Measurements from ENCODE around the gene PPP2R2D. TPM values are rescaled to one million over a fixed set of nuclear protein-coding genes. Genes with fewer than 3 reads are reported as not detected.
A peak's percentile ranks its signal among the peaks of the same experiment; 100 is the strongest.

Gene PPP2R2D
- total RNA-seq, 2 donors from 2014 or later: 23.8 to 30.6 TPM

DNA sequence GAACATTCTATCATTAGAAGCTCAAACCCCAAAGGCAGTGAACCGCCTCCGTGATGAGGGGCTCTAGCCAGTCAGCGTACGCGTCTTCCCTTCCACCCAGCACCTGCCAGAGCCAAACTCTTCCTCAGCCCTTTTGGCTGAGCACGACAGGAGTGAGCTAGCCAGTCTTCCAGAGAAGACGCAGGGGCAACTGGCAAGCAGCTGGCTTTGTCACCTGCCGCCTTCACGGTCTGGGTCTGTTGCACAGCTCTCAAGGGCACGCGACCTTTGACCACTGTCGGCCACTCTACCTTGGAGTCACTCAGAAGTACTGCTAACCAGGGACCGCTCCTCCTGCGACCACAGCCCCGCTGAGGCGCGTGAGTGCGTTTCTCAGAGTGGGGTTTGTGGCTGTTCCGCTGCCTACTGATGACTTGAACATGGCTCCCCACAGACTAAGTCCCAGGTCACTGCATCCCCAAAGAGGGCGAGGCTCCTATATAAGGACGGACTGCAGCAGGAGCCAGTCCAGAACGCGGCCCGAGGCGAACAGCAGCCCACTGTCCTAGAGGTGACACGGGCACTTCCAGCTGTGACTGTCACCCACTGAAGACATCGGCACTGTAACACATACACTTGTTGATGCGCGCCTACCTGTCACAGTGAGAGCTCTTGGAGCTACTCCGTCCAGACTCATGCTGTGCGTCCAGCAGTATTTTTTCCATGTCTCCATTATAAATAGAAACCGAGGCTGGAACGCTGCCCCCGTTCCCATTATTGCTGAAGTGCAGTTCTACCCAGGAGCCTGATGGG is 72.5 kb downstream of the PPP2R2D start:
- H3K27ac ChIP-seq: peak overlapping the region; percentile 22 to 39
- peaks cover 39% of the 10 kb centered on the region for H3K36me3 ChIP-seq
- TF ChIP-seq CTCF (IDR thresholded peaks at IDR 0.05): no peak
- H3K9me3 ChIP-seq: no peaks in the 10 kb centered on the region
- peak overlapping the region in 1 of 2 donors; percentile 1 for H3K4me3 ChIP-seq
- H3K4me1 ChIP-seq: peaks cover 0 to 43% of the 10 kb centered on the region in 2 donors
- H3K27me3 ChIP-seq: no peaks in the 10 kb centered on the region
- no peak for DNase-seq (ENCODE audit: low spot score)

GRCh38 chr10:131974034-131974817 is 73.4 kb downstream of the PPP2R2D start:
- H3K36me3 ChIP-seq: peaks cover 31% of the 10 kb centered on the region
- no peaks in the 10 kb centered on the region for H3K9me3 ChIP-seq
- DNase-seq (ENCODE audit: low spot score): no peak
- peak overlapping the region; percentile 22 to 26 for H3K27ac ChIP-seq
- H3K4me3 ChIP-seq: no peak overlapping the region
- TF ChIP-seq CTCF (IDR thresholded peaks at IDR 0.05): no peak
- peaks cover 0 to 49% of the 10 kb centered on the region in 2 donors for H3K4me1 ChIP-seq
- H3K27me3 ChIP-seq: no peaks in the 10 kb centered on the region

GRCh38 chr10:131975003-131975402 is 74.2 kb downstream of the PPP2R2D start:
- DNase-seq (ENCODE audit: low spot score): no peak
- no peak for TF ChIP-seq CTCF (IDR thresholded peaks at IDR 0.05)
- peaks cover 23% of the 10 kb centered on the region for H3K36me3 ChIP-seq
- no peaks in the 10 kb centered on the region for H3K9me3 ChIP-seq
- no peaks in the 10 kb centered on the region for H3K27me3 ChIP-seq
- peaks cover 0 to 57% of the 10 kb centered on the region in 2 donors for H3K4me1 ChIP-seq
- peak overlapping the region in 1 of 2 donors; percentile 30 for H3K27ac ChIP-seq
- no peak overlapping the region for H3K4me3 ChIP-seq

DNA sequence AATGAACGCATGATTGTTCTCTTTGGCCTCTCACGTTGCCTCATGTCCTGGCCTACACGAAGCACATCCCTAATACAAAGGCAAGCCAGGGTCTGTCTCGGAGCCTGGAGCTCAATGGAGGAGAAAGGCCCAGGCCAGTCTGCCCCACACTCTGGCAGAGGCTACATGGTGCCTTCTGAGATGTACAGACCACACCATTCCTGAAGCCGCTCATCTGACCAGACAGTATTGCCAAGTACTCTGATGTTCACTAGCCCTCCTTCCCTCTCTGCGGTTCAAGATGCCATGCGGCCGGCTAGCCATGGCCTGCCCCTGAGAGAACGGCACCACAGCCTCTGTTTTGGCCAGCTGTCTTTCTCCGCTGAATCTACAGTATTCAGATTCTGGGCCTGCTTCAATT is 75.0 kb downstream of the PPP2R2D start:
- Histone ChIP-seq H3K4me3 (no peak overlapping the region), H3K36me3 (peaks cover 15% of the 10 kb centered on the region), H3K4me1 (peaks cover 0 to 65% of the 10 kb centered on the region in 2 donors), H3K27ac (peak overlapping the region in 1 of 2 donors; percentile 30), H3K9me3 (no peaks in the 10 kb centered on the region), H3K27me3 (no peaks in the 10 kb centered on the region)
- DNase-seq (ENCODE audit: low spot score): no peak
- no peak for TF ChIP-seq CTCF (IDR thresholded peaks at IDR 0.05)

GRCh38 chr10:131977323-131978096 is 76.7 kb downstream of the PPP2R2D start:
- H3K4me3 ChIP-seq: no peak overlapping the region

More at GRCh38 chr10:131977323-131978096, 76.7 kb downstream of the PPP2R2D start:
- Histone ChIP-seq H3K27ac (no peak overlapping the region), H3K9me3 (no peaks in the 10 kb centered on the region), H3K4me1 (peaks cover 0 to 64% of the 10 kb centered on the region in 2 donors), H3K27me3 (no peaks in the 10 kb centered on the region), H3K36me3 (no peaks in the 10 kb centered on the region)
- TF ChIP-seq CTCF (IDR thresholded peaks at IDR 0.05): no peak
- DNase-seq (ENCODE audit: low spot score): no peak
